Fibroblast of villous mesenchyme (primary cell): ENCODE measurements around the gene POPDC2. TPM values are rescaled to one million over a fixed set of nuclear protein-coding genes. Genes with fewer than 3 reads are reported as not detected.

Experiments used
- DNase-seq: peaks from one replicate; pipeline ENCODE4 v3.0.0-alpha.2; 2010; ENCODE audit warnings: low read depth
- H3K4me3 ChIP-seq: 2 replicates; pipeline ENCODE4 v1.5.1; 2011; ENCODE audit warnings: low read depth, mild to moderate bottlenecking, low read length
- total RNA-seq: library from RNA; depleted of rRNA; stranded (reverse); fragments of >200 nt; gene quantifications from 2 replicates; pipeline ENCODE4 v1.2.3, GENCODE V29; 2012
- TF ChIP-seq, protein P1 (sequence below): IDR thresholded peaks from 2 replicates; pipeline ENCODE4 v1.5.1; 2012; ENCODE audit warnings: low read depth, mild to moderate bottlenecking, low read length; ENCODE audit not compliant: insufficient read depth

The POPDC2 gene, protein sequence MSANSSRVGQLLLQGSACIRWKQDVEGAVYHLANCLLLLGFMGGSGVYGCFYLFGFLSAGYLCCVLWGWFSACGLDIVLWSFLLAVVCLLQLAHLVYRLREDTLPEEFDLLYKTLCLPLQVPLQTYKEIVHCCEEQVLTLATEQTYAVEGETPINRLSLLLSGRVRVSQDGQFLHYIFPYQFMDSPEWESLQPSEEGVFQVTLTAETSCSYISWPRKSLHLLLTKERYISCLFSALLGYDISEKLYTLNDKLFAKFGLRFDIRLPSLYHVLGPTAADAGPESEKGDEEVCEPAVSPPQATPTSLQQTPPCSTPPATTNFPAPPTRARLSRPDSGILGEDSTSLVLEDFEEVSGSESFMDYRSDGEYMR
- total RNA-seq: 1.3 TPM in 2 replicates

DNA sequence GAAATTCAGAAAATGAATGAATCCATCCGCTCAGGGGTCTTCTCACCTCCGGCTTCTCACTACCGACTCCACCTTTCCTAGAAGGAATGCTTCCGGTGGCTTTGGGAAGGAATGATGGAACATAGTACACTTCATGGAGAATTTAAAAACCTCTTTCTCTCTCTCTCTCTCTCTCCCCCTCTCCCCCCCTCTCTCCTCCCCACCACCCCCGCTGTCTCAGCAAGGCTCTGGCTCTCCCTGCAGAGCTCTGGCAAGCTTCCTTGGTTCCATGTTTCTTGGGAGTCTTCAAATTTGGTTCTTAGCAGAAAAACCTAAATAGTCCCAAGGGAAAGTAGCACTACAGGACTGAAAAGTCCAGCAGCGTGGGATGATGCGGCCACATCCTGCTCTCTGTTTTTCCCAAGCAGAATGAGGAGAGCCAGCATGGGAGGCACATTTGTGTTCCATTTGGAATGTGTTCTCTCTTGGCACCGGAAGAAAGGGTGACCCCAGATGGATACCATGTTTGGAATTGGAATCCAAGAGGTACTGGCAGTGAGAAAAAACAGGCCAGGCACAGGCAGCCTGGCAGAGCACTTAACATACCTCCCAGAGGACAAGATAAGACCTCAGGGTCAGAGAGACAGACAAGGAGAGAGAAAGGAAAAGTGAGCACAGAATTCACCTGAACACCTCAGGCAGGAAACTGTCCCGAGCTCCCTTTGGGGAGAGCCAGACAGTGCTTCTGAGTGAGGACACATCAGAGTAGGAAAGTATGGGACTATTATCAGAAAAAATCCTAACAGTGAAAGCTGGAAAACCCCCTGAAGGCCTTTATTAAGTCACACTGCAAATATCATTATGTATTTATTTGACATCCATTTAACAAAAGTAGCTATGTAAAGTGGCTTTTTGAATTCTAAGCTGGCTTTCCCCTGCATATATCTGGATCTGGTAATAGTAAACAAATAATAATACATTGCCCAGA, at the start of gene POPDC2:
Gene POPDC2, minus strand, starts transcription at position 116 of the 967 bp plus-strand sequence. CDS start 166 bp downstream, outside the sequence.
- no peak for DNase-seq
- TF ChIP-seq, protein P1, sequence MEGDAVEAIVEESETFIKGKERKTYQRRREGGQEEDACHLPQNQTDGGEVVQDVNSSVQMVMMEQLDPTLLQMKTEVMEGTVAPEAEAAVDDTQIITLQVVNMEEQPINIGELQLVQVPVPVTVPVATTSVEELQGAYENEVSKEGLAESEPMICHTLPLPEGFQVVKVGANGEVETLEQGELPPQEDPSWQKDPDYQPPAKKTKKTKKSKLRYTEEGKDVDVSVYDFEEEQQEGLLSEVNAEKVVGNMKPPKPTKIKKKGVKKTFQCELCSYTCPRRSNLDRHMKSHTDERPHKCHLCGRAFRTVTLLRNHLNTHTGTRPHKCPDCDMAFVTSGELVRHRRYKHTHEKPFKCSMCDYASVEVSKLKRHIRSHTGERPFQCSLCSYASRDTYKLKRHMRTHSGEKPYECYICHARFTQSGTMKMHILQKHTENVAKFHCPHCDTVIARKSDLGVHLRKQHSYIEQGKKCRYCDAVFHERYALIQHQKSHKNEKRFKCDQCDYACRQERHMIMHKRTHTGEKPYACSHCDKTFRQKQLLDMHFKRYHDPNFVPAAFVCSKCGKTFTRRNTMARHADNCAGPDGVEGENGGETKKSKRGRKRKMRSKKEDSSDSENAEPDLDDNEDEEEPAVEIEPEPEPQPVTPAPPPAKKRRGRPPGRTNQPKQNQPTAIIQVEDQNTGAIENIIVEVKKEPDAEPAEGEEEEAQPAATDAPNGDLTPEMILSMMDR: no peak
- no peak within 1 kb of the TSS for H3K4me3 ChIP-seq

DNA sequence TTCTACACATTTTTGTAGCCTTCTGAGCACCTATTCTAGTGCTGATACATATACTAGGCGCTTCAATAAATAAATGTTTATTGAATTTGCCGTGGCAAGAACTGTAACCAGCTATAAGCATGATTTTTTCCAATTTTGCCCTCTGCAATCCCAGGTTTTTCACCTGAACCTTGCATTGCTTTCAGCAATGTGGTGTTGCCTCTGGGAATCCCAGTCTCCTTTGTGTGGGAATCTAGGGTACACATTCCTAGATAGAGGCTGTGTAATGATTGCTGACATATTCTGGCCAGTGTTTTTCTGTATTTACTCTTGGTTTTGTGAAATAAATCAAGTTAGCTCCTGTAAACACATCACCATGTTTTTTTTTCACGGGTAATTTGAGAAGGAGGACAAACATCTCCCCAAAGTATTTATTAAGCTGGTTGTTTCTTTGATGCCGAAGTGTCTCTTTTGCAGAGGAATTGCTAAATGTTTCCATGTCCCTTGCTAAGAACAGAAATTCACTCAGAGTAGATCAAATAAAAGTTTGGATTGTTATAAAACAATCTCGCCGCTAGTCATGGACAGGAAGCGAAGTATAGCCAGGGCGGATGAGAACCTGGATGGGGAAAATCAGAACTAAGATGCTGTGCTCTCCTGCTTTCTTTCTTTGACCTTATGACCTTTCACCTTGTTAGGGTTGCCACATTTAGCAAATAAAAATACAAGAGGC, 43.6 kb upstream of the POPDC2 start:
- H3K4me3 ChIP-seq: no peak overlapping the region
- TF ChIP-seq, protein P1: no peak
- peak; percentile 59 for DNase-seq

DNA sequence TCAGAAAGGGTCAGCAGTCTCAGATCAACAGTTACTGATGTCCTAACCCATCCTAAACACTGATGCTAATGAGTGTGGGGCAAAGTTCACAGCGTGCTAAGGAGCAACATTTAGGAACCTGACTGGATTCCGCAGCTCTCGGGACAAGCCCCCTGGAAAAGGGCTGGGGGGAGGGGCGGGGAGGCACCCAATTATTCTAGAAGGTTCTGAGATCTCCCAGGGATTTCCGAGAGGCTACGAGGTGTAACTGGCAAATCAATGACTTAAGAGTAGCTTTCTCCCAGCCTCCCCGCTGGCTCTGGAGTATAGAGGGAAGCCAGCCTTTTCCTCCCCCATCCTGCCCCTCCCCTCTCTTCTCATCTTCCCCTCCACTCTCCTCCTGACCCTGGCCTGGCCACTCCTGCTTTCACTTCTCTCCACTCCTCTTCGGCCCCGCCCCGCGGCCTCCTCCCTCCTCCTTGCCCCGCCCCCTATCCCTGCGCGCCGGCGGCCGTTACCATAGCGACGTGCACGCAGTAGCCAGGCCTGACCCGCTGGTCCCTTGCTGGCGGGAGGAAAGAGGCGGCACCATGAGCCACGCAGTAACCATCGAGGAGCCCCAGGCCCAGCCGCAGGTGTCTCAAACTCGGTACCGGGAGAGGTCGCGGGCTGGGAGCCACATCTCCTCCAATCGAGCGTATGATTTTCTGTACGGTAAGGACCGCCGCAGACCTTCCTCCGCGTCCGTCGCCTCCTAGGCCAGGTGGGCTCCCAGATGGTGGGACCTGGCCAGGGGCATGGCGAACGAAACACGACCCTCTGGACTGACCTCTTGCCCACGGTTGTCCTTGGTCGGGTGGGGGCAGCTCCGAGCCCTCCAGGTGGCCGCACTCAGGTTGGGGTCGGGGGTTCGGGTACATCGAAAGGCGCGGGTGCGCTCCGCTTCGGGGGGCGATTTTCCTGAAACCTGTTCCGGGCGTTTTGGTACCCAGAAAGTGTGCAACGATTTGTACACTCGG, 42.4 kb upstream of the POPDC2 start, which contains the start of gene CFAP91:
Gene CFAP91, plus strand, starts transcription at position 493 of the 998 bp plus-strand sequence. Its CDS starts 77 bp downstream, at position 570.
- TF ChIP-seq, protein P1: no peak
- peak within 1 kb of the TSS; percentile 57 for H3K4me3 ChIP-seq
- peak; percentile 94 for DNase-seq

DNA sequence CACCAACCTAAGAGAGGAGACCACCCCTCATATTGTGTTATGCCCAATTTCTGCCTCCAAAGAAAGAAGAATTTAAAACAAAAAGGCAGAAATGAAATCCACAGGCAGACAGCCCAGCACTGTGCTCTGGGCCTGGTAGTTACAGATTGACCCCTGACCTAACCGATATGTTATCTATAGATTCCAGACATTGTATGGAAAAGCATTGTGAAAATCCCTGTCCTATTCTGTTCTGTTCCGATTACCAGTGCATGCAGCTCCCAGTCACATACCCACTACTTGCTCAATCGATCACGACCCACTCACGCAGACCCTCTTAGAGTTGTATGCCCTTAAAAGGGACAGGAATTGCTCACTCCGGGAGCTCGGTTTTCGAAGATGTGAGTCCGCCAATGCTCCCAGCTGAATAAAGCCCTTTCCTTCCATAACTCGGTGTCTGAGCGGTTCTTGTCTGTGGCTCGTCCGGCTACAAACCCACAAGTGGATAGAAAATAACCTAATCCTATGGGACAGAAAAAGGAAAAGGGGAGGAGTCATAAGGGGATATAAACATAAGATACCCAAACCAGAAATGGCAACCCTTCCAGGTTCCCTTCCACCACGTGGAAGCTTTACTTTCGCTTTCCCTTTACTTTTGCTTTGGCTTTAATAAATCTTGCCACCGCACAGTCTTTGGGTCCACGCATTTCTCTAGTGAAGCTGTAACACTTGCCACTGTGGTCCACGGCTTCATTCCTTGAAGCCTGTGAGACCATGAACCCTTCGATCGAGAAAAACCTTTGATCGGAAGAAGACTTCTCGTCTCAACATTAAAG, 40.7 kb upstream of the POPDC2 start:
- TF ChIP-seq, protein P1: no peak
- H3K4me3 ChIP-seq: no peak overlapping the region
- no peak for DNase-seq

DNA sequence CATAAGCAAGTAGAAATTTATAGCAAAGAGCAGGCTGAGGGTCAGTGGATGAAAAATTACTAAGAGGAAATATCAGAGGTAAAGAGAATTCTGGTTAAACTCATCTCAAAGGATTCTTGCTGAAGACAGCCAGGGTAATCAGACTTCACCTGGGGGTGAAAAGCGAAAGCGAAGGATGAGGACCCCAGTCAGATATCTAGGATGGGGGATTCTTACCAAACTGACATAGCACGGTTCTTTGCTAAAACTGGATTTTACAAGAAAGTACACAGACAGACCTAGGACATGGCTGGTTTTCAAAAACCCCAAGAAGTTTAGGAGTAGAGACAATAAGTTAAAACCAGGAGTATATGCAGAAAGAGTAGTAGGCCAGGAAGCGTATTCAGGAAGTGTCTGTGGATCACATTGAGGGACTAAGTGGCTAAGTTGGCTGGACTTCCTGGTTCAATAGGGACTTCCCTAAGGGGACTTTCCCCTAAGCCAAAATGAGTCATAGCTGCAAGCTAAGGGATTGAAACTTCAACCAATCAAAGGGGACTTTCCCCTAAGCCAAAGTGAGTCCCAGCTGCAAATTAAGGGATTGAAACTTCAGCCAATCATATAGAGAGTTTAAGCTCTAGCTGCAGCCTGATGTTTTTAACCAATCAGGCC, 40.0 kb upstream of the POPDC2 start:
- peak; percentile 3 for DNase-seq
- TF ChIP-seq, protein P1: no peak
- no peak overlapping the region for H3K4me3 ChIP-seq
